Measurements from ENCODE around the gene PAGE2. TPM values are rescaled to one million over a fixed set of nuclear protein-coding genes. Genes with fewer than 3 reads are reported as not detected.

PAGE2 gene
- total and polyA plus RNA-seq, 9 donors: not detected

DNA sequence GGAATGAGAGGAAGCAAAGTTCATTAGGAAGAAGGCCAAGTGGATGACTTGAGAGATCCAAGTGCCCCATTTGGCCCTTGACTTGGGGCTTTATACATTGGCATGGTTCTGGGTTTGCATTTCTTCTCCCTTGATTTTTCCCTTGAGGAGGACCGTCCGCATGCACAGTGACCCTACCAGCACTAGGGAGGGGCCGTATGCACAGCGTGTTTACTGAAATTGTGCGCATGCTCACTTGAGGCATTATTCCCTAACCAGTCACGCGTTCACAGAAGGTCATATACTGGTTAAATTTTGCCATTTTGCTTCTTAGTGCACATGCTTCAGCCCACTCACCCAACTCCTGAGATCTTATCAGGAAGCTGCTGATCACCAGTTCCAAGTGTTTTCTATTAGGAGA, 35.1 kb downstream of the PAGE2 start:
- no peaks in the 10 kb centered on the region for H3K9me3 ChIP-seq
- H3K36me3 ChIP-seq: no peaks in the 10 kb centered on the region
- no peak for TF ChIP-seq POLR2A (IDR thresholded peaks at IDR 0.05)
- TF ChIP-seq EP300 (IDR thresholded peaks at IDR 0.05): no peak
- TF ChIP-seq, protein P1, sequence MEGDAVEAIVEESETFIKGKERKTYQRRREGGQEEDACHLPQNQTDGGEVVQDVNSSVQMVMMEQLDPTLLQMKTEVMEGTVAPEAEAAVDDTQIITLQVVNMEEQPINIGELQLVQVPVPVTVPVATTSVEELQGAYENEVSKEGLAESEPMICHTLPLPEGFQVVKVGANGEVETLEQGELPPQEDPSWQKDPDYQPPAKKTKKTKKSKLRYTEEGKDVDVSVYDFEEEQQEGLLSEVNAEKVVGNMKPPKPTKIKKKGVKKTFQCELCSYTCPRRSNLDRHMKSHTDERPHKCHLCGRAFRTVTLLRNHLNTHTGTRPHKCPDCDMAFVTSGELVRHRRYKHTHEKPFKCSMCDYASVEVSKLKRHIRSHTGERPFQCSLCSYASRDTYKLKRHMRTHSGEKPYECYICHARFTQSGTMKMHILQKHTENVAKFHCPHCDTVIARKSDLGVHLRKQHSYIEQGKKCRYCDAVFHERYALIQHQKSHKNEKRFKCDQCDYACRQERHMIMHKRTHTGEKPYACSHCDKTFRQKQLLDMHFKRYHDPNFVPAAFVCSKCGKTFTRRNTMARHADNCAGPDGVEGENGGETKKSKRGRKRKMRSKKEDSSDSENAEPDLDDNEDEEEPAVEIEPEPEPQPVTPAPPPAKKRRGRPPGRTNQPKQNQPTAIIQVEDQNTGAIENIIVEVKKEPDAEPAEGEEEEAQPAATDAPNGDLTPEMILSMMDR (IDR thresholded peaks at IDR 0.05): no peak
- no peak overlapping the region for H3K4me3 ChIP-seq
- H3K27ac ChIP-seq: no peak overlapping the region
- 72 to 85% (median 78%) methylated on average over 7 of the region's 7 CpGs for WGBS, 3 donors
- H3K27me3 ChIP-seq: no peaks in the 10 kb centered on the region
- intact Hi-C loops (cut with DNase I): no loop called here
- H3K4me1 ChIP-seq (ENCODE audit: insufficient read depth): no peaks in the 10 kb centered on the region
- no peak for DNase-seq

DNA sequence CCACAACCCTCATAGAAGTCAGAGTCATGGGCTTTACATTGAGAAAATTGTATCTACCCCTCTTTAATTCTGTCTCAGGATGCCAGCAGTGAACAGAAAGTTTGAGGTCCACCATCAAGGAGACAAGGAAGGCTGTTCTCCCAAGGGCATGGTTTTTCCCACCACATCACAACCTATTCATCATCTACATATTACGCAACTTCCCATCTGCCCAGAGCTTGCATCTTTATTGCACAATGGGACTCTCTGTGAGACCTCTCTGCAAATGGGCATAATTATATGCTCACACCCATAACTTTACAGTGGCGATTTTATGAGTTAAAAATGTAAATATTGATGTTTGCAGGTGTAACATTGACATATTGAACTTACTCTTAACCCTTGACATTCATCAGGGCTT, 38.9 kb downstream of the PAGE2 start:
- Histone ChIP-seq H3K4me1 (ENCODE audit: insufficient read depth) (no peaks in the 10 kb centered on the region), H3K4me3 (no peak overlapping the region), H3K36me3 (no peaks in the 10 kb centered on the region), H3K27ac (no peak overlapping the region), H3K9me3 (no peaks in the 10 kb centered on the region), H3K27me3 (no peaks in the 10 kb centered on the region)
- 54 to 60% (median 55%) methylated on average over 2 of the region's 2 CpGs for WGBS, 3 donors
- intact Hi-C loops (cut with DNase I): no loop called here
- TF ChIP-seq EP300 (IDR thresholded peaks at IDR 0.05) (no peak), POLR2A (IDR thresholded peaks at IDR 0.05) (no peak)
- TF ChIP-seq, protein P1 (IDR thresholded peaks at IDR 0.05): no peak
- no peak for DNase-seq

DNA sequence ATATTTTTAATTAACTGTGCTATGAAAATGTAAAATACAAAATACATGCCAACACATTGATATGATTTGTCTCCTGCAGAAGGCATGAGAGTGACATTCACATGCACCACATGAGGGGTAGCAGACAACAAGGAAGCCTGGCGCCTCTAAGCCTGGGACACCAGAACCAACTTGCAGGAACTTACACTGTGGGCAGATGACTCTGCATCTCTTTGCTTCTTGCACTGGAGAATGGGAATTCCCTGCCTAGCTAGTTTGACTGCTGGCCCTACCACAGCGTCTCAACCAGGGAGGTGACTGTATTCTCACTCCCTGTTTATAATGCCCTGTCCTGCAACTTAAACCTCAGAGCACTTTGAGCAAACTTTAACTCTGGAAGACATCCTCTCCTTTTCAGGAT, 40.5 kb downstream of the PAGE2 start:
- DNase-seq: no peak
- no peak overlapping the region for H3K27ac ChIP-seq
- H3K27me3 ChIP-seq: no peaks in the 10 kb centered on the region
- intact Hi-C loops (cut with DNase I): no loop called here
- 47 to 65% (median 63%) methylated on average over 2 of the region's 2 CpGs for WGBS, 3 donors
- no peaks in the 10 kb centered on the region for H3K36me3 ChIP-seq
- no peak for TF ChIP-seq EP300 (IDR thresholded peaks at IDR 0.05)
- TF ChIP-seq, protein P1 (IDR thresholded peaks at IDR 0.05): no peak
- no peak for TF ChIP-seq POLR2A (IDR thresholded peaks at IDR 0.05)
- no peaks in the 10 kb centered on the region for H3K4me1 ChIP-seq (ENCODE audit: insufficient read depth)
- no peak overlapping the region for H3K4me3 ChIP-seq
- no peaks in the 10 kb centered on the region for H3K9me3 ChIP-seq

DNA sequence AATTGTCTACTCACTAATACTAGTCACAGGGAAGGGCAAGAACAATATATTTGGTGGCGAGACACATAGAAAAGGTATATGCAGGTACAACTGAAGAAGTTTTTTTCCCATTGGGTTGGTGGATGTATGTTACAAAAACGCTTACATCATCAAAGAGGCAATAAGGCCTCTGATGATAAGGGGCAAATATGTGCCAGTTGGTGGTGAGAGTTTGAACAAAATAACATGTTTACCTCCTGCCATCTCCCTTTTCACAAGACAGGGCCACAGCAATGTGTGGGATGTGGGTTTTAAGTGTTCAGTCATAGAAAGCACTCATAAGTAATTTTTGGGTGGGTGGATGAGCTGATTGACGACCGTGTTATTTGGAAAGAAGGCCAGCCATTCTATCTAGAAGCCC, 41.7 kb downstream of the PAGE2 start:
- intact Hi-C loops (cut with DNase I): no loop called here
- H3K27me3 ChIP-seq: no peaks in the 10 kb centered on the region
- H3K36me3 ChIP-seq: no peaks in the 10 kb centered on the region
- DNase-seq: no peak
- H3K4me1 ChIP-seq (ENCODE audit: insufficient read depth): no peaks in the 10 kb centered on the region
- TF ChIP-seq, protein P1 (IDR thresholded peaks at IDR 0.05): no peak
- H3K9me3 ChIP-seq: no peaks in the 10 kb centered on the region
- H3K27ac ChIP-seq: no peak overlapping the region
- 56 to 60% (median 57%) methylated on average over 4 of the region's 4 CpGs for WGBS, 3 donors
- no peak overlapping the region for H3K4me3 ChIP-seq

DNA sequence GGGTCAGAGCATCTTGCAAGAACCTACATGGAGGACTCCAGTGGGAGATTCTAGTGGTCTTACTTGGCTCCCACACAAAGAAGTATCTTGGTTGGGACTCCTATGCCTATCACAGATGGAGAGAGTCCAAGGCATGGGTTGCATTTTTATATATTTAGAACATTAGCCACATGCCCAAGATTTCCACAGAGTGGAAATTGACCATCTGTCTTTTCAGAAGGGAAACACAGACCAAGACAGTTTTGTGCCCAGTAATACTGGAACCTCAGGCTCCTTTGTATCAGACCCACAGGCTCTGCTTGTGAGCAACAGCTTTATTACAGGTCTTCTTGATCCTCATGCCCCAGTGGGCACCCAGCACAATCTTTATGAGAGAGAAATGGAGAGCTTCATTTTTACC, 43.6 kb downstream of the PAGE2 start:
- DNase-seq: no peak
- no peaks in the 10 kb centered on the region for H3K27me3 ChIP-seq
- H3K4me1 ChIP-seq (ENCODE audit: insufficient read depth): no peaks in the 10 kb centered on the region
- H3K36me3 ChIP-seq: no peaks in the 10 kb centered on the region
- no peak overlapping the region for H3K4me3 ChIP-seq
- H3K27ac ChIP-seq: no peak overlapping the region
- TF ChIP-seq, protein P1 (IDR thresholded peaks at IDR 0.05): no peak
- TF ChIP-seq POLR2A (IDR thresholded peaks at IDR 0.05) (no peak), EP300 (IDR thresholded peaks at IDR 0.05) (no peak)
- intact Hi-C loops (cut with DNase I): no loop called here
- no peaks in the 10 kb centered on the region for H3K9me3 ChIP-seq
